Articular chondrocyte of knee joint (primary cell): ENCODE results near the gene EIF4B. TPM values are rescaled to one million over a fixed set of nuclear protein-coding genes. Genes with fewer than 3 reads are reported as not detected.

Experiments
- small RNA-seq: library from RNA; depleted of rRNA; stranded (forward); fragments of <200 nt; gene quantifications from one replicate; pipeline ENCODE3, GENCODE V24; 2012
- total RNA-seq: library from RNA; depleted of rRNA; stranded (reverse); fragments of >200 nt; gene quantifications from 2 replicates; pipeline ENCODE4 v1.2.3, GENCODE V29; 2012

The EIF4B gene, protein sequence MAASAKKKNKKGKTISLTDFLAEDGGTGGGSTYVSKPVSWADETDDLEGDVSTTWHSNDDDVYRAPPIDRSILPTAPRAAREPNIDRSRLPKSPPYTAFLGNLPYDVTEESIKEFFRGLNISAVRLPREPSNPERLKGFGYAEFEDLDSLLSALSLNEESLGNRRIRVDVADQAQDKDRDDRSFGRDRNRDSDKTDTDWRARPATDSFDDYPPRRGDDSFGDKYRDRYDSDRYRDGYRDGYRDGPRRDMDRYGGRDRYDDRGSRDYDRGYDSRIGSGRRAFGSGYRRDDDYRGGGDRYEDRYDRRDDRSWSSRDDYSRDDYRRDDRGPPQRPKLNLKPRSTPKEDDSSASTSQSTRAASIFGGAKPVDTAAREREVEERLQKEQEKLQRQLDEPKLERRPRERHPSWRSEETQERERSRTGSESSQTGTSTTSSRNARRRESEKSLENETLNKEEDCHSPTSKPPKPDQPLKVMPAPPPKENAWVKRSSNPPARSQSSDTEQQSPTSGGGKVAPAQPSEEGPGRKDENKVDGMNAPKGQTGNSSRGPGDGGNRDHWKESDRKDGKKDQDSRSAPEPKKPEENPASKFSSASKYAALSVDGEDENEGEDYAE
- total RNA-seq: 1,075 and 1,228 TPM in 2 replicates

DNA sequence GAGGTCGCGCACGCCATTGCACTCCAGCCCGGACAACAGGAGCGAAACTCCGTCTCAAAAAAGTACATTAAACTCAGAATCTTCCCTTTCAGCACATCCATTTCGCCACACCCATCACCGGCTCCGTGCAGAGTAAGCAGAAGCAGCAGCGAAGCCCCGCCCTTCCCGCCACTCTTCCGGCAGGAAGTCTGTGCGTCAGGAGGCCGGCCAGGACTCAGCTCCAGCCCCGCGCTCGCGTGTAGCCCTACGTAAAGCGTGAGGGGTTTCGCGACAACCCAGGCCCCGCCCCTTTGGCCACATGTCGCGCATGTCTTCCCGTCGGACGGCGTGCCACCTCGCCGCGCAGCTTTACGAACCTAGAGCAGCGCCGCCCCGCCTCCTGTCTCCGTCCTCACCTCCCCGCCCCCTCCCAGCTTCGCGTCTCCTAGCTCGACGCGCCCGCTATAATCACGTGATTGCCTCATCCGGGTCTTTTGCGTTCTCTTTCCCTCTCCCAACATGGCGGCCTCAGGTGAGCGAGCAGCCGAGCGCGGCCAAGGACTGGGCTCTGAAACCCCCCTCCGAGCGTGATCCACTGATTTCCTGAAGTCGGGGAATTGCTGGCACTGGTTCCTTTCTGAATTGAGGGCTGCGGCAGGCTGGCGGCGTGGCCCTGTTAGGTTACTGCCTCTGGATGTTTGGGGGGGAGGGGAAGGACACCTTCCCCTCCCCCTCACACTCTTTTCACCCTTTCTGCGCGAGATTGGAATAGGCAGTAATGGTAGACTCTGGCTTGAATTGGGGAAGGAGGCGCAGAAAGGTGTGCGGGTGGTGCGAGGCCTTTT, at the start of gene EIF4B:
Gene EIF4B, plus strand, starts transcription at position 471 of the 824 bp plus-strand sequence. Its CDS starts 28 bp downstream, at position 499.

DNA sequence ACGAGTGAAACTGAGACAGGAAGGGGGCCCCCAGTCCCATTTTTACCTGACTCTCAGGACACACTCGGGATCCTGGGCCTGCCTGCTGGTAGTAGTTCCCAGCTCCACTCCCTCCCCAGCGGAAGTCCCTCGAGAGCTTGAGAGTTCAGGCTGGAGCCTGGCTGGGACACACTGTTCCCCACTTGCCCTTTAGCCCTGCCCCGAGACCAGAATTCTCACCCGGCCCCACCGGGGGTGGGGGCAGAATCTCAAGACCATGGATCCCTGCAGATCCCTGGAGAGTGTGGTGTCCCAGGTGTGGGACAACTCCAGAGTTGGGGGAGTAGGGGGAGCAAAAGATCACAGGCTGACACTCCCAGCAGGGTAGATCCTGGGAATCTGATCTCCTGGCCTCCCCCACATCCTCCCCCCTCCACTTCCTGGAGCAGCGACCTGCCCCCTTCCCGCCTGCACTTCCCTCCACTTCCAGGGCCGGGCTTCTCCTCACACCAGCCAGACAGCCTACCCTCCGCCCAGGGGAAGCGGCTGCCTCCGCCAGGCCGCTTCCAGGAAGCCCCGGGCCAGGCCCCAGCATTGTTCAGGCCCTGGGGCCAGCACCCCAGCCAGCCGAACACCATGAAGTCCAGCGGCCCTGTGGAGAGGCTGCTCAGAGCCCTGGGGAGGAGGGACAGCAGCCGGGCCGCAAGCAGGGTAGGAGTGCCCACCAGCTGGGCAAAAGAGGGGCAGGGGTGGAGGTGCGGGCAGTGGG, 43.5 kb downstream of the EIF4B start, which contains the start of gene TNS2:
Gene TNS2, plus strand, starts transcription at position 495 of the 748 bp plus-strand sequence. Its CDS starts 121 bp downstream, at position 616.

DNA sequence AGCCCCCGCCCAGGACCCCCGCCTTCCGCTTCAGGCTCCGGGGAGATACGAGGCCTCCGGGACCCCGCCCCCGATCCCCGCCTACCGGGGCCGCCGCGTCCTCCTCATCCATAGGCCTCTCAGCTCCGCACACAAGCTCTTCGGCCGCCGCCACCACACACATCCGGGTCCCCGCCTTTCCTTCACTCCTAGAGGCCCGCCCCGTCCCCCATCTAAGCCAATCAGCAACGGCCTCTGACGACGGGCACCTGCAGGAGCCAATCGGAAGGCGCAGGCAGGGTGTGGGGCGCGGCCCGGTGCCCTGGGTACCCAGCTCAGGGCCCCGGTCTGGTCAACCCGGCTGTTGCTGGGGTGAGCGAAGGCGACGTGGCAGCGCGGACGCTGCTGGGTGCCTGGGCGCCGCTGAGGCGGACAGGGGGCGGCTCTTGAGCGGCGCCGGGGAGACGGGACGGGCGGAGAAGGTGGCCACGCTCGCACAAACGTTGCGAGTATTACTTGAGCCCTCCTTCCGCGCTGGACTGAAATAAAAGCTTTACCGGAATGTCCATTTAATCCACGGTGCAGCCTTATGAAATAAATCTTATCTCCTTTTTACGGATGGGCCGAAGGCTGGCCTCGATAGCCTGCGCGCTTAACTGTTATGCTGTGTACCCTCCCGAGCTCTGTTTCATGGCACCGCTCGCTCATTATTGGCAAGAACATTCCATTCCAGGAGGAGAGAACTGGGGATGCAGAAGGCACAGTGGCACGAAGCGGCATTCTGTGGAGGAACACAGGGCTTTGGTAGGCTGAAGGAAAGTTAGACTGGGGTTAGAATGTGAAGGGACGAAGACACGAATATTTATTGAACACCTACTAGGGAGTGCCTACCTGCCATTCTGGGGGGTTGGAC, 73.2 kb downstream of the EIF4B start, which contains the start of gene SPRYD3:
Gene SPRYD3, minus strand, starts transcription at position 165 of the 892 bp plus-strand sequence. Its CDS starts 57 bp downstream, at position 108.

Small RNA genes lying within 50 kb of the gene (small RNA-seq; reads per million reads assigned to genes)
- gene MIR6757: not detected

Other genes with a start within 250 kb of the EIF4B start
- not detected in 2 replicates for gene KRT76, start 229.1 kb upstream of the EIF4B start, total RNA-seq
- not detected in 2 replicates for gene KRT3, start 210.3 kb upstream of the EIF4B start, total RNA-seq
- gene KRT4, start 192.3 kb upstream of the EIF4B start, total RNA-seq: 0.39 and 0.43 TPM in 2 replicates
- not detected in 2 replicates for gene KRT79, start 172.1 kb upstream of the EIF4B start, total RNA-seq
- not detected in 2 replicates for gene KRT78, start 157.5 kb upstream of the EIF4B start, total RNA-seq
- 7.6 and 11.7 TPM in 2 replicates for gene KRT8, start 101.4 kb upstream of the EIF4B start, total RNA-seq
- gene KRT18, start 57.3 kb upstream of the EIF4B start, total RNA-seq: 2.1 and 4.3 TPM in 2 replicates
- 61.2 and 85.7 TPM in 2 replicates for gene TNS2, start 43.6 kb downstream of the EIF4B start, total RNA-seq
- 26.8 and 32.0 TPM in 2 replicates for gene SPRYD3, start 72.9 kb downstream of the EIF4B start, total RNA-seq
- gene IGFBP6, start 91.2 kb downstream of the EIF4B start, total RNA-seq: 242 and 329 TPM in 2 replicates
- under 0.01 and 0.11 TPM in 2 replicates for gene SOAT2, start 97.0 kb downstream of the EIF4B start, total RNA-seq
- 16.1 and 20.2 TPM in 2 replicates for gene ZNF740, start 174.3 kb downstream of the EIF4B start, total RNA-seq
- gene CSAD, start 174.5 kb downstream of the EIF4B start, total RNA-seq: 9.0 and 10.1 TPM in 2 replicates
- 1.3 and 4.1 TPM in 2 replicates for gene ITGB7, start 200.8 kb downstream of the EIF4B start, total RNA-seq
- 69.8 and 70.6 TPM in 2 replicates for gene RARG, start 225.8 kb downstream of the EIF4B start, total RNA-seq